Measurements from ENCODE around the gene SCRT2. TPM values are rescaled to one million over a fixed set of nuclear protein-coding genes. Genes with fewer than 3 reads are reported as not detected.
A peak's percentile ranks its signal among the peaks of the same experiment; 100 is the strongest.

Gene SCRT2
- total RNA-seq, 1 donor from 2014 or later, result not detected

DNA sequence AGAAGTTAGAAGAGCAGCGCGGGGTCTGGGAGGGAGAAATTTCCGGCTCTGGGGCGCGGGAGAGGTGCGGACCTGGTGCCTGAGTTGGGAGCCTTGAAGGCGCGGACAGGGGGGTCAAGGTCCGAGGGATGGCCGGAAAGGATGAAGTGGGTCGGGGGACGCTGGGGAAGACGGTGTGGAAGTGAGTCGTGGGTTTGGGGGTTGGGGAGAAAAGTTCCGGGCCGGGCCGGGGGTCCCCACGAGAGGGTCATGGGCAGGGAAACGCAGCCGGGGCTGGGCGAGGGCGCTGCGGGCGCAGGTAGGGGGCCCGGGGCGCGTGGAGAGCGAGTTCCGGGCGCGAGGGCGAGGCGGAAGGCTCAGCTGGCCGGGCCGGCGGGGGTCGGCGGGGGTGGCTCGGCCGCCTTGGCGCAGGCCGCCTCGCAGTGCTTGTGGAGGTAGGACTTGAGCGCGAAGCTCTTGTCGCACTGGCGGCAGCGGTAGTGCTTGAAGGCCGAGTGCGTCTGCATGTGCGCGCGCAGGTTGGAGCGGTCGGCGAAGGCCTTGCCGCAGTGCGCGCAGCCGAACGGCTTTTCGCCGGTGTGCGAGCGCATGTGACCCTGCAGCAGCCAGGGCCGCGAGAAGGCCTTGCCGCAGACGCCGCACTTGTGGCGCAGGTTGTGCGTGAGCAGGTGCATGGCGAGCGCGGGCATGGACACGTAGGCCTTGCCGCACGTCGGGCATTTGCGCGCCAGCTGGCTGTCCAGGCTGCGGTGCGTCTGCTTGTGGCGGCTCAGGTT lies 12.1 kb downstream of the SCRT2 start:
- no peaks in the 10 kb centered on the region for H3K36me3 ChIP-seq
- no peaks in the 10 kb centered on the region for H3K9me3 ChIP-seq (replicated peaks)
- intact Hi-C loops (cut with micrococcal nuclease), result no loop called here
- TF ChIP-seq, protein P1, sequence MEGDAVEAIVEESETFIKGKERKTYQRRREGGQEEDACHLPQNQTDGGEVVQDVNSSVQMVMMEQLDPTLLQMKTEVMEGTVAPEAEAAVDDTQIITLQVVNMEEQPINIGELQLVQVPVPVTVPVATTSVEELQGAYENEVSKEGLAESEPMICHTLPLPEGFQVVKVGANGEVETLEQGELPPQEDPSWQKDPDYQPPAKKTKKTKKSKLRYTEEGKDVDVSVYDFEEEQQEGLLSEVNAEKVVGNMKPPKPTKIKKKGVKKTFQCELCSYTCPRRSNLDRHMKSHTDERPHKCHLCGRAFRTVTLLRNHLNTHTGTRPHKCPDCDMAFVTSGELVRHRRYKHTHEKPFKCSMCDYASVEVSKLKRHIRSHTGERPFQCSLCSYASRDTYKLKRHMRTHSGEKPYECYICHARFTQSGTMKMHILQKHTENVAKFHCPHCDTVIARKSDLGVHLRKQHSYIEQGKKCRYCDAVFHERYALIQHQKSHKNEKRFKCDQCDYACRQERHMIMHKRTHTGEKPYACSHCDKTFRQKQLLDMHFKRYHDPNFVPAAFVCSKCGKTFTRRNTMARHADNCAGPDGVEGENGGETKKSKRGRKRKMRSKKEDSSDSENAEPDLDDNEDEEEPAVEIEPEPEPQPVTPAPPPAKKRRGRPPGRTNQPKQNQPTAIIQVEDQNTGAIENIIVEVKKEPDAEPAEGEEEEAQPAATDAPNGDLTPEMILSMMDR (IDR thresholded peaks at IDR 0.05; ENCODE audit: borderline replicate concordance), result no peak
- peak overlapping the region; percentile 14 for H3K4me3 ChIP-seq
- H3K27ac ChIP-seq (replicated peaks), result no peak overlapping the region
- peaks cover 76% of the 10 kb centered on the region for H3K27me3 ChIP-seq (ENCODE audit: low read depth)
- peaks cover 34% of the 10 kb centered on the region for H3K4me1 ChIP-seq
- no peak for DNase-seq

DNA sequence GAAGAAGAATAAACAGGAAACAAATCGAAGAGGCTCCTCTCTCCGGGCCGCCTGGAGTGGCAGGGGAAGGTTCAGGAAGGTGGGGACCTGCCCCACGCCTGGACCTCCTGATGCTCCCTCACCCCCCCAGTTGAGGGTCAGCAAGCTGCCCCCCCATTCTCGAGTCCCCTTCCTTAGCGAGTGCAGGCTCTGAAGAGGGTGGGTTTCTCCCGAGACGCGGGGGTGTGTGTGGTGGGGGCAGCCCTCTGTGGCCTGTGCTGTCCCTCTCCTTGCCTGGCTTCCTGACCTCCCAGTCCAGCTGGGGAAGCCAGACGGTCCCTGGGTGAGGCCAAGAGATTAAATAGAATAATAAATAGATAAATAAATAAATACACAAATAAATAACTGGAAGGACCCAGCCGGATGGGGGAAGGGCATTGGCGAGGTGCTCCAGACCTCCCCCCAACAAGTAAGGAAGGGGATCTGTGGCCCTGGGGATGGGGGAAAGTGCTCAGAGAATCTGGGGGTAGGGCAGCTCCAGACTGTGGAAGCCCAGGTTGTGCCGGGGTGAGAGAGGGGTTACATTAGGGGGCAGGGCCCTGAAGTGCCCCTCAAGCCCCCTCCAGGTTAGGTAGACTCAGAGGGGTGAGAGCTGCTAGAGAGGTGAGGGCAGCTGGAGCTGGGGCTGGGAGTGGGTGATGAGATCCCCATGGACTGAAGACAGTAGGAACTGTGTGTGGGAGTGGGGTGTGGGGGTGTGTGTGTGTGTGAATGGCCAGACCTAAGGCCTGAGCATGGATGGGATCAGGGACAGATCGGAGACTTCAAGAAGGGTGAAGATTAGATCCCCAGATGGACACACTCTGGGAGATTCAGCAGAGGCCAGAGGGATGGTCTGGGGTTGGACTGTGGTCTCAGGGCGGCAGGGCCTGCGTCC lies 13.1 kb downstream of the SCRT2 start:
- Histone ChIP-seq H3K27ac (replicated peaks) (no peak overlapping the region), H3K4me1 (peaks cover 26% of the 10 kb centered on the region), H3K27me3 (ENCODE audit: low read depth) (peaks cover 76% of the 10 kb centered on the region), H3K9me3 (replicated peaks) (no peaks in the 10 kb centered on the region), H3K36me3 (no peaks in the 10 kb centered on the region), H3K4me3 (no peak overlapping the region)
- intact Hi-C loops (cut with micrococcal nuclease), result no loop called here
- TF ChIP-seq, protein P1 (IDR thresholded peaks at IDR 0.05; ENCODE audit: borderline replicate concordance), result no peak
- no peak for DNase-seq

DNA sequence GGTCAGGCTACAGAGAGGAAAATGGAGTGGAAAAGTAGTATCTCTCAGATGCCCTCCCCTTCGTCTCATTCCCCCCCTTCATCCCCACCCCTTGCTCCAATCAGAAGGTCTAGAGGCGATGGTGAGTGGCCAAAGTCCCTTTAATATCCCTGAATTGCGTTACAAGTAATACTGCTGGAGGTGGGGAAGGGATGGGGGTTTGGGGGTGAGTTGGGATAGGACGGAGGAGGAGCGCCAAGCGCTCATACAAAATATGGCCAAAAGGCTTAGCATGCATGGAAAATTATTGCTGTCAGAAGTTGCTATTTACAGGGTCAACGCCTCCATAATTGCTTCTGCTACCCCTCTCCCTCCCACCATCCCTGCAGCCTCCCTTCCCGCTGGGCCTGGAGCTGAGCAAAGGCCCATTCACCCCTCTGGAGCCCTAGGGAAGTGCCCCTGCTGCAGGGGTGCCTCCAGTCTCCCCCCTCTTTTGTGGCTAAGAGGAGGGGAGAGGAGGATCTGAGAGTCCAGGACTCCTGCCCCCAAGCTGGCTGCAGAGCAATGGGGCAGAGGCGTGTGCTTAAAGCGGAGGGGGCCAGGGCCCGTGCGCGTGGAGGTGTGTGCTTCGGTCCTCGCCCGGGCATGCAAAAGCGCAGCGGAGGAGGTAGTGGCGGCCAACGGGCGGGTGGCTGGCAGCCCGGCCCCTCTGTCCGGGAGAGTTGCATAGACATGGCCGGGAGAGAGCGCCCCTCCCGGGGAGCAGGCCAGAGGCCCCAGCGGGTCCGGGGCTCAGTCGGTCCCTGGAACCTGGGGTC lies 13.9 kb downstream of the SCRT2 start:
- Histone ChIP-seq H3K9me3 (replicated peaks) (no peaks in the 10 kb centered on the region), H3K27me3 (ENCODE audit: low read depth) (peaks cover 76% of the 10 kb centered on the region), H3K36me3 (no peaks in the 10 kb centered on the region), H3K4me1 (peaks cover 17% of the 10 kb centered on the region), H3K4me3 (no peak overlapping the region), H3K27ac (replicated peaks) (no peak overlapping the region)
- TF ChIP-seq, protein P1 (IDR thresholded peaks at IDR 0.05; ENCODE audit: borderline replicate concordance), result no peak
- intact Hi-C loops (cut with micrococcal nuclease), result no loop called here
- no peak for DNase-seq

DNA sequence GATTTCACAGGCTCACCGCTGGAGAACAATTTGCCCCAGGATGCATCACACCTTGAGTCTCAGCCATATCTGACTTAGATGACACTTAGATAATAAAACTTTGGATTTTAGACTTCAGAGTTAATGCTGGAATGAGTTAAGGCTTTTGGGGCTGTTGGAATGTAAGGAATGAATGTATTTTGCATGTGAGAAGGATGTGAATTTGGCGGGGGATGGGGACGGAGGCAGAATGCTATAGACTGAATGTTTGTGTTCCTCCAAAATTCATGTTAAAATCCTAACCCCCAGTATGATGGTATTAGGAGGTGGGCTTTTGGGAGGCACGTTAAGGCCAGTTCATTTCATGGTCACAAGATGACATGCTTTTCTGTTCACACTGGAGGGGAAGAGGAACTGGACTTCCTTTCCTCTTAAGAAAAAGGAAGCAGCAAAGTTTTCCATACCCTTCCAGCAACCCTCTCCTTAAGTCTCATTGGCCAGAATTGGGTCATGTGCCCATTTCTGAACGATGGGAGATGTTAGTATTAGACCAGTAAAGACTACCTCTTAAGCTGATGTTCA lies 16.8 kb downstream of the SCRT2 start:
- no peak overlapping the region for H3K27ac ChIP-seq (replicated peaks)
- no peaks in the 10 kb centered on the region for H3K36me3 ChIP-seq
- peaks cover 48% of the 10 kb centered on the region for H3K27me3 ChIP-seq (ENCODE audit: low read depth)
- no peaks in the 10 kb centered on the region for H3K9me3 ChIP-seq (replicated peaks)
- H3K4me1 ChIP-seq, result peaks cover 19% of the 10 kb centered on the region
- no peak overlapping the region for H3K4me3 ChIP-seq
- TF ChIP-seq, protein P1 (IDR thresholded peaks at IDR 0.05; ENCODE audit: borderline replicate concordance), result no peak
- intact Hi-C loops (cut with micrococcal nuclease), result no loop called here
- DNase-seq, result no peak

DNA sequence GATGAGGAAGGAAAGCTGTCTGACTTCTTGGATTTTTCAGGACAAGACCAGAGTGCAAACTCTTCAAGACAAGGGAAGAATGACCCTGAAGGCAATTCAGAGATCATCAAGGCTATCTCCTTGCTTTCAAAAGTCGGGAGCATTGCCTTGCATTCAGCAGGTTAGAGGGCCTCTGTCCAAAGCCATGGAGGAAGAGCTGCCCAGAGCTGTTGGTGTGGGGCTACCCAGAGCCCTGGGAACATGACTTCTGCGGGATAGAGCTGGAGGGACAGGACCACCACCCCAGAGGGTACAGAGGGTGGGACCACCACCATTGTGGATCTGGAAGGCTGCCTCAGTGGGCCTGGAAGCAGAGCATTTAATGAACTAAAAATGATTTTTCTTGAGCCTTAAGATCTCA lies 17.4 kb downstream of the SCRT2 start:
- no peaks in the 10 kb centered on the region for H3K36me3 ChIP-seq
- H3K4me3 ChIP-seq, result no peak overlapping the region
- no peaks in the 10 kb centered on the region for H3K9me3 ChIP-seq (replicated peaks)
- TF ChIP-seq, protein P1 (IDR thresholded peaks at IDR 0.05; ENCODE audit: borderline replicate concordance), result no peak
- intact Hi-C loops (cut with micrococcal nuclease), result no loop called here
- peaks cover 19% of the 10 kb centered on the region for H3K4me1 ChIP-seq
- H3K27ac ChIP-seq (replicated peaks), result no peak overlapping the region
- peaks cover 42% of the 10 kb centered on the region for H3K27me3 ChIP-seq (ENCODE audit: low read depth)
- no peak for DNase-seq

All from left ventricle myocardium inferior (tissue), 1 donor.